ENCODE measurements around the gene C1orf35.

C1orf35 gene

DNA sequence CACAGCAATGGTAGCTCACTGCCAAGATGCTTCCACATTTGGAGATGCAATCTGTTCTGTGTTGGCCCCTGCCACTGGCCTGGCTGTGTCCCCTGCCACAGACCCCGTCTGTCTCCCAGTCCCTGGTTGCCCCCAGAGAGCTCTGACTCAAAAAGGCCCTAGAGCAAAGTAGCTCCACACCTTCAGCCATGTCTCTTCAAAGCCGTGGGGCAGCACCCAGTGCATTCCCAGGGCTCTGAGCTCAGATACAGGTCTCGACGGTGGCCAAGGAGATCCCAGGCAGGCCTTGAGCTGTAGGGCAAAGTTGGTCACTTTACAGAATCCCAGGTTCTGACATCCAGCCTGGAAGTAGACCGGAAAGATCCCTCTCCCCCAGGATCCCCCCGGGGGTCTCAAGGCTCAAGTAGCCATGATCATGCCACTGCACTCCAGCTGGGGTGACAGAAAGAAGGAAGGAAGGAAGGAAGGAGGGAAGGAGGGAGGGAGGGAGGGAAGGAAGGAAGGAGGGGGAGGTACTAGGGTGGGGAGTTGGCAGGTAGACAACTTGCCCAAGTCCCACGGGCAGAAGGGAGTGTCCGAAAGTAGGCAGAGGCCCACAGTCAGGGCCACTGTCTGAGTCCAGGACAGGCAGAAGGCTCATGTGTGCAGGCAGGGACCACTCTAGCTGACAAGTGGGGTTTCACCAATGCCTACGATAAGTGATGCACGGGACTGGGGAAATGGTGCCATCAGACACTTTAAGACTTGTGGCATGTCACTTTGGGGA lies 25.4 kb downstream of the C1orf35 start:
- FAIRE-seq, result no peak

DNA sequence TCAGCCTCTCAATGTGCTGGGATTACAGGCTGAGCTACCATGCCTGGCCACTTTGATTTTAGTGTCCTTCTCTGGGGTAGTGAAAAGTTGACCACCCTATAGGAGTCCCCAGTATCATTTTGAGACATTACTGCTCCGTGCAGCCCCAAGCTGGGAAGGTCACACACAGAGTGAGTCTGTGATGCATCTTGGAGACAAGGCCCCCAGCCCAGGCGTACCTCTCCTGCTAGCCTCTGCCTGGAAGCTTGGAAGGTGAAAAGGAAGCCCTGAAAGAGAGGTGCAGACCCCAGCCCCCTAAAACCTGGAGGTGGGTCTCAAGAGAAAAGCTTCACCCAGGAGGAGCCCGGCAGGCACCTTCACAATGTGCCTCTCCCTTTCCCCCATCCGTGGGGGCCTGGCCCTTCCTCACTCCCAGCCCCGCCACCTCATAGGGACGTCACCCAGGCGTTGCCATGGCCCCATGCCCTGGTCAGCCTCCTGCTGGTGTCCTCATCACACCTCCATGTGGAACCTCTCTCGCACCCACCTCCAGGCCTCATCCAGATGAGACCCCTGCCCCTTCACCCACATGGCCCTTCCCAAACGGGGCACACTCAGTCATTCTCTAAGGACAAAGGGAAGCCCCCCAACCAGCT lies 26.2 kb downstream of the C1orf35 start:
- FAIRE-seq, result no peak

- FAIRE-seq, result no peak
These were observed 27.3 kb downstream of the C1orf35 start for GRCh38 chr1:228075801-228076271.

GRCh38 chr1:228074954-228075730 lies 28.0 kb downstream of the C1orf35 start:
- no peak for FAIRE-seq

DNA sequence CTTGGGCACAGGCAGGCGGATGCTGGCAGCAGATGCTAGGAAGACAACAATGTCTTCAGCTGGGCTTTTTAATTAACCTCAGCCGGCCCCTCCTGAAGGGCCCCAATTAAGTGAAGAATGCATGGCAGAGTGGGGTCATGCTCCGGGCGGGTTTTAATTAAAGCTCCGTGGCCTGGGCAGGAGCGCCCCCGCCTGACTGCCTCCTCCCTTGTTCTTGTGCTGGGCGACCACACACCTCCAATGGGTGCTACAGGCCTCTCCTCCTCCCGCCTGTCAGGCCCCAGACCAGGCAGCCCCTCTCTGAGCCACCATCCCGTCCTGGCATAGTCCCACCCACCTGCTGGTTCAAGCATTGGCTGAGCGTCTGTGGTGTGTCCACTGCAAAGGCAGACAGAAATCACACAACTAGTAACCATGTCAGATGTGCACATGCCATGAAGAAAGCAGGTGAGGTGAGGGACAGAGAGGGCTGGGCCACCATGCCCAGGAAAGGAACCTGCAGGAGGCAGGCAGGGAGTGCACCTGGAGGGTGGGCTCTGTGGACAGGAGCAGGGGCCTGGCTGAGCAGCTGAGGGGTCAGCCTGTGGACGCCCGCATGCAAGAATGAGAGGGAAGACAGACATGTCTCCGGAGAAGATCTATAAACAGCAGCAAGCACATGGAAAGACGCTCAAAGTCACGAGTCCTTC lies 29.1 kb downstream of the C1orf35 start:
- FAIRE-seq, result no peak

DNA sequence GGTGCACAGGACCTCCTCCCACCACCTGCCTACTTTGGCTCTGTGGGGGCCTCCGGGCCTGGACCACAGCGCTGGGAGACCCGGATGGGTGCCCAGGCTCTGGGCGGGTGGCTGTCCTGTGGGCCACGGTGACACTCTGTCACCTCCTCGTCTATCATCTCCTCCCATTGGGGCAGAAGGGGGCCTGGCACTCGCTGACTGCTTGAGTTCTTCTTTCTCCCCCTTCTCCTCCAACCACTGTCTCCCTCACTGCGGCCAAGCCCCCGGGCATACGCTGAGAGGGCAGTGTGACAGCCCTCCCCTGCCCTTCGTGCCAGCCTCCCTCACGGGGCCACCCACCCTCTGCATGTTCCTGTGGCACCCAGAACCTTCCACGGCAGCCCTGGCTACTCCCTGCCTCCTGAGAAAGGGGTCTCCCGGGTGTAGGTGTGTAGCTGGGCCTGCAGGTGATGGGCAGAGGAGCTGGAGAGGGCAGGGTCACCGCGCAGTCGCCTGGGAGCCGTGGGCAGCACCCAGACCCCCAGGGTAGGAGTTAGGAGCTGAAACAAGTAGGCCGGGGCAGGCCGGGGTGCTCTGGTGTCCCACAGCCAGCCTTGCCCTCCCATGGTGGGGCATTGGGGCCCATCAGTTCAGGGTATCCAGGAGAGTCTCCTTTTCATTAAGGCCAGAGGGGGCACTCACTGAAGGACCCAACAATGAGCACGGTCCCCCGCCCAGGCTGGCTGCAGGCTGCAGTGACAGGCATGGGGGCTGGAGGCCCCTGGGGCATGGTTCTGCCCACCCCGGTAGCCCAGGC lies 29.9 kb downstream of the C1orf35 start:
- FAIRE-seq, result no peak

- FAIRE-seq, result no peak
These were observed 30.5 kb downstream of the C1orf35 start for GRCh38 chr1:228072658-228073043.

DNA sequence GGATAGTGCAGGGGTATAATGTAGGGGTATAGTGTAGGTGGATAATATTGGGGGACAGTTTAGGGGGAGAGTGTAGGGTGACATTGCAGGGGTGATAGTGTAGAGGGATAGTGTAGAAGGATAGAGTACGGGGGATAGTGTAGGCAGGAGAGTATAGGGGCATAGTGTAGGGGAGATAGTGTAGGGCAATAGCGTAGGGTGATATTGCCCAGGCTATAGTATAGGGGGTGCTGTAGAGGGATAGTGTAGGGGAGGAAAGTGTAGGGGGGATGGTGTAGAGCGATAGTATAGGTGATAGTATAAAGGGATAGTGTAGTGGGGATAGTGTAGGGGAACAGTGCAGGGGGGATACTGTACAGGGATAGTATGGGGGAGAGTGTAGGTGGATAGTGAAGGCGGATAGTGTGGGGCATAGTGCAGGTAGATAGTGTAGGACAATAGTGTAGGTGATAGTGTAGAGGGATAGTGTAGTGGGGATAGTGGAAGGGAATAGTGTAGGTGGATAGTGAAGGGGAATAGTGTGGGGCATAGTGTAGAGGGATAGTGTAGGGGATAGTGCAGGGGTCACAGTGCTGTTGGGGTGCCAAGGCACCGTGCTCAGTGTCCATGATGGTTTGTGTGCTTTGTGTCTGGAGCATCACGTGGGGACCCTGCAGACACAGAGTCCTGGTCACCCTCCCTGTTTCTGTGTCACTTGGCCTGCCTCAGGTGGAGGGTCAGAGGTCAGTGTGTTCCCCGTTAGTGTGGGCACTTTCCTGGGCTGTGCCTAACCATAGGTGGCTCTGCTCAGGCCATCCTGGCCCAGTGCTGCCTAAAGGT lies 31.1 kb downstream of the C1orf35 start:
- no peak for FAIRE-seq

DNA sequence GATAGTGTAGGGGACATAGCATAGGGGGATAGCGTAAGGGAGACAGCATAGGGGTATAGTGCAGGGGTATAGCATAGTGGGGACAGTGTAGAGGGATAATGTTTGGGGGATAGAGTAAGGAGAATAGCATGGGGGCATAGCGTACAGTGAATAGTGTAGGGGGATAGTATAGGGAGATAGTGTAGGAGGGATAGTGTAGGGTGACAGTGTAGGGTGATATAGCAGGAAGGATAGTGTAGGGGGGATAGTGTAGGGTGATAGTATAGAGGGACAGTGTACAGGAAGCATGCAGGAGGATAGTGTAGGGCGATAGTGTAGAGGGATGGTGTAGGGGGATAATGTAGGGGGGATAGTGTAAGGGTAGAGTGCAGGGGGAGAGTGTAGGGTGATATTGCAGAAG lies 32.3 kb downstream of the C1orf35 start:
- FAIRE-seq, result no peak

DNA sequence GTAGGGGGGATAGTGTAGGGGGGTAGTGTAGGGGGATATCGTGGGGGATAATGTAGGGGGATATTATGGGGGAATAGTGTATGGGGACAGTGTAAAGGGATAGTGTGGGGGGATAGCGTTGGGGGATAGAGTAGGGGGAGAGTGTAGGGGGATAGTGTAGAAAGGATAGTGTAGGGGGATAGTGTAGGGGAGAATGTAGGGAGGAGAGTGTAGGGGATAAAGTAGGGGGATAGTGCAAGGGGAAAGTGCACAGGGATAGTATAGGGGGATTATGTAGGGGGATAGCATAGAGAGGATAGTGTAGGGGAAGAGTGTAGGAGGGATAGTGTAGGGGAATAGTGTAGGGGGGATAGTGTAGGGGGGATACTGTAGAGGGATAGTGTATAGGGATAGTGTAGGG lies 33.0 kb downstream of the C1orf35 start:
- no peak for FAIRE-seq

DNA sequence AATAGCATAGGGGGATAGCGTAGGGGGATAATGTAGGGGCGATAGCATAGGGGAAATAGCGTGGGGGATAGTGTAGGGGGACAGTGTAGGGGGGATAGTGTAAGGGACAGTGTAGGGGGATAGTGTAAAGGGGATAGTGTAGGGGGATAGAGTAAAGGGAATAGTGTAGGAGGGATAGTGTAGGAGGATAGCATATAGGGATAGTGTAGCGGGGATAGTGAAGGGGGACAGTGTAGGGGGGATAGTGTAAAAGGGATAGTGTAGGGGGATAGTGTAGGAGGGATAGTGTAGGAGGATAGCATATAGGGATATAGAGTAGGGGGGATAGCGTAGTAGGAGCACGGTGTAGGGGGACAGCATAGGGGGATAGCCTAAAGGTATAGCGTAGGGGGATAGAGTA lies 34.8 kb downstream of the C1orf35 start:
- FAIRE-seq, result no peak

GRCh38 chr1:228066891-228067654 lies 36.1 kb downstream of the C1orf35 start:
- FAIRE-seq, result no peak

- FAIRE-seq, result no peak
These were observed 36.7 kb downstream of the C1orf35 start for GRCh38 chr1:228066416-228066815.

DNA sequence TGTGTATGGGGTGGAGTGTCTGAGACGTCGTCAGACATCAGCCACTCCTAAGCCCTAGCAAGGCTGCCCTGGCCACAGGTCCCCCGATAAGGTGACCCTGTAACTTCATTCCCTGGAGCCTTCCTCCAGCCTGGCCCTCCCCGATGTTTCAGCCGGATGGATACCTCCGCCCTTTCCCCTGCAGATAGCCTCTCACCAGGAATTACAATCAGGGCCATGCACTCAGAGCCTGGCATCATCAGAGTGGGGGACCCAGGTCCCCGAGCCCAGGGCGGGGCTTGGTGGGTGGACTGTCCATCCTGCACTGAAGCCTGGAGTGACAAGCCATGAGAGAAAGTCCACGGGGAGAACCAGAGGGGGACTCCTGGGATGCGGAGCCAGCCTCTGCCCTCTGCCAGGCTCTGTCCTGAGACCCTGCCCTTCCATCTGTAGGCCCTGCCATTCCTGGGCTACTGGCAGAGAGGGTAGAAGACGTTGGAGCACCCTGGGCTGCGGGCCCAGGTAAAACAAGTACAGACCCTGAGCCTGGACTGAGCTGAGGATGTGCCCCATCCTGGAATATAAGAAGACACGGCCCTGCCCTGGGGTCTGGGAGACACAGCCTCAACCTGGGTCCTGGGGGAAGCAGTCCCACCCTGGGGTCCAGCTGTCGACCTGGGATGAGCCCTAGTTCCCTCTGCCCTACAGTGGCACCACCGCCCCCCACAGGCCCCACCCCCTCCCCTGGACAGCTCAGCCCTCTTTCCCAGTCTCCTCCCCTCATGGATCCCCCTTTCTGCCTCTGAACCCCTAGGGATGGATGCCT lies 37.4 kb downstream of the C1orf35 start:
- FAIRE-seq, result no peak

DNA sequence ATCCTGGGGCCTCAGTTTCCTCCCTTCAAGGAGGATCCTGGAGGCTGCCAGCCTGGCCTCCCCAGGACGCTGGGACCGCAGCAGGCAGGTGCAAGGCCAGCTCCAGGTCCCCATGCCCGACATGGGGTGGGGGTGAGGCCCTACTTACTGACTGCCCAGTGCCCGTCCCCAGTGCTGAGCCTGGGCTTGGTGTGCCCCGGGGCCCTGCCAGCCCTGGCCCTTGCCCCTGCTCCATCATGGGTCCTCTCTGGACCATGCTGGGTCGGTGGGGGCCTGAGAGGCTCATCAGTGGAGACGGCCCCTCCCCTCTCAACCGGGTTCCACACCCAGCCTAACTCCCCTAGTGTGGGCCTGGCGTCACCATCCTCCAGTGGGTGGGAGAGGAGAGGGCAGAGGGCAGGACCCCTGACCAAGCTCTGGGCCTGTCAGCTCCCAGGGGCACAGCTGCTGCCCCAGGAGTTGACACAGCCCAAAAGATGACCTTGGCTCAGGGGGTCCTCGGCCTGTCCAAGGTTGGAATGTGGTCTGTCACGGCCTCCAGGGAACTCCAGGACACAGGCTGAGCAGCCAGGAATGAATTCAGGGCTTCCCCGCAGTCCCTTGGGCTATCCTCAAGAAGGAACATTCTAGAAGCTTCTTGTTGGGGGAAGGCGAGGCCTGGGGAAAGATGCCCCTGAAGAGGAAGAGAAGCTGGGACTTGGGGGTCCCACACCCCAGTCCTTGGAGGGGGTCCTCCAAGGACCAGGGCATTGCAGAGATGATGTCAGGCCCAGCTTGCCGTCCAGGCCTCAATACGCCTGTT lies 38.2 kb downstream of the C1orf35 start:
- FAIRE-seq, result no peak

DNA sequence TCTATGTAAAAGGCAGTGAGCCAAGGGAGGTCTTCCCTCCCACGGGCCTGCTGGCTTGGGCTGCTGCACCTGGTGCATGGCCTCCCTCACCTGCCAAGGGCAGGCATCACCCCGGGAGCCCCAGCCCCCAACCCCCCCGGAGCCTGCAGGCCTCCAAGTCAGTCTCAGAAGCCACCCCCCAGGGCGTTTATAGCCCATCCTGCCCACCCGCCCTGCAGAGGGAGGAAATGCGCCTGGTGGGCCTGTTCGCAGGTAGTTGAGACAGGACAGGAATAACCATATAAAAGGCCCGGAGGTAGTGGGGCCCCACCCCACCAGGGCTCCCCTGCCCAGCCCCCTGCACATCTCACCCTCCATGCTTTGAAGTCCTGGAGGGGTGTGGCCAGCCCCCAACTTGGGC lies 38.8 kb downstream of the C1orf35 start:
- FAIRE-seq, result no peak

DNA sequence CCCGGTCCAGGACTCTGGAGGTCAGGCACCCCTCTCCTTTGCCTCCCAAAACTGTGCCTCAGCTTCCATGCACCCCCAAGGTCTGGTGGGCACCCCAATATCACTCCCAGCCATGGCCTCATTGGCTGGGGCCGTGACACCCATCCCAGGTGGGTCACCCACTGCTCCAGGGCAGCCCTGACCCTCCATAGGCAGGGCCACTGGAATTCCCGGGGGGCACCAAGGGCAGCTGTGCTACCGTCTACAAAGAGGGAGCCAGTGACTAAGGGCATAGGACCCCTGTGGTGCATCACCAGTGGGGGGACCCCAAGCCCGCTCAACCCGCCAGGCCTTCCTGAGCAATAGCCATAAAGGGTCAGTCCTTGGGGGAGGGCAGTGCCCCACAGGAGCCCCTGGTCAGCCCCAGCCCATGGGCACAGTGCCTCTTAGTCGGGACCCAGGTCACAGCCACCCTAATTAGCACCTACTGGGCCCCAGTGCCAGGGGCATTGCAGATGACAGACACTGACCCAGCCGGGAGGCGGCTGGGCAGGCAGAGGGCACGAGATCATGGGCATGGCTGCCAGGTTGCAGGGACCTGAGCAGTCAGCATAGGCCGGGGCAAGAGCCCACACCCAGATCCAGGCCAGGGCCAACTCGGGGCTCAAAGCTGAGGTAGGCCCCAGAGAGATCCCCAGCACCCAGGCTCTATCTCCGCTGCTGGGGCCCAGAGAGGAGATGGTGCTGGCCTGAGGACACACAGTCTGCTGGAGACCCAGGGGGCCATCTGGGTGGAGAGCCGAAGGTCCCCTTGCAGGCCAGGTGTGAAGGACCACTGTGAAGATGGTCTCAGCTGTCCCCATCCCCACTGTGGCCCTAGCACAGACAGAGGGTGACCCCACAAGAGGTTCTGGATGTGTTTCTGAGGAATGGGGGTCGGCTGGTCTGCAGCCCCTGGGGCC lies 39.6 kb downstream of the C1orf35 start:
- FAIRE-seq, result no peak

- FAIRE-seq, result no peak
These were observed 40.3 kb downstream of the C1orf35 start for GRCh38 chr1:228062812-228063211.

All from endometrium (tissue), 2 donors.